Skeletal muscle tissue (tissue), 4 donors: Measurements from ENCODE around the gene PPM1K. TPM values are rescaled to one million over a fixed set of nuclear protein-coding genes. Genes with fewer than 3 reads are reported as not detected.

ENCODE experiments used
- H3K27ac ChIP-seq: one replicate; pipeline ENCODE4 v1.7.0; 2013; ENCODE audit warnings: mild to moderate bottlenecking, low read depth, low read length, inconsistent platforms
- H3K27me3 ChIP-seq, 3 donors: one replicate each; pipeline ENCODE4 v1.7.0; 2013; ENCODE audit warnings: low read length in 3 of 3; ENCODE audit not compliant: control insufficient read depth in 3 of 3, insufficient read depth in 3 of 3
- H3K36me3 ChIP-seq, 3 donors: one replicate each; pipeline ENCODE4 v1.7.0; 2013; ENCODE audit warnings: low read length in 3 of 3; ENCODE audit not compliant: control insufficient read depth in 3 of 3, insufficient read depth in 3 of 3
- H3K4me1 ChIP-seq, 3 donors: one replicate each; pipeline ENCODE4 v1.7.0; 2013; ENCODE audit warnings: low read length in 3 of 3, mild to moderate bottlenecking in 3 of 3; ENCODE audit not compliant: control insufficient read depth in 3 of 3, insufficient read depth in 3 of 3
- H3K4me3 ChIP-seq, 3 donors: one replicate each; pipeline ENCODE4 v1.7.0; 2013; ENCODE audit warnings: low read length in 3 of 3
- H3K9ac ChIP-seq, 3 donors: one replicate each; pipeline ENCODE4 v1.7.0; 2013; ENCODE audit warnings: low read length in 3 of 3, mild to moderate bottlenecking in 3 of 3, moderate library complexity in 2 of 3, low read depth in 1 of 3
- H3K9me3 ChIP-seq, 3 donors: one replicate each; pipeline ENCODE4 v1.7.0; 2013; ENCODE audit warnings: low read length in 3 of 3; ENCODE audit not compliant: control insufficient read depth in 3 of 3
- total RNA-seq: library from RNA; depleted of rRNA; stranded (reverse); fragments of >200 nt; gene quantifications from one replicate; pipeline ENCODE4 v1.2.3, GENCODE V29; 2014
- donor health status: Osteomylitis.

The PPM1K gene
- total RNA-seq, 1 donor from 2014 or later: 22.4 TPM

GRCh38 chr4:88246600-88246999, 37.8 kb downstream of the PPM1K start:
- H3K9me3 ChIP-seq: no peaks in the 10 kb centered on the region
- H3K36me3 ChIP-seq: no peaks in the 10 kb centered on the region
- H3K9ac ChIP-seq: no peak overlapping the region
- peaks cover 14 to 20% (median 20%) of the 10 kb centered on the region in 3 donors for H3K4me1 ChIP-seq
- H3K4me3 ChIP-seq: no peak overlapping the region
- no peaks in the 10 kb centered on the region for H3K27me3 ChIP-seq
- no peak overlapping the region for H3K27ac ChIP-seq

DNA sequence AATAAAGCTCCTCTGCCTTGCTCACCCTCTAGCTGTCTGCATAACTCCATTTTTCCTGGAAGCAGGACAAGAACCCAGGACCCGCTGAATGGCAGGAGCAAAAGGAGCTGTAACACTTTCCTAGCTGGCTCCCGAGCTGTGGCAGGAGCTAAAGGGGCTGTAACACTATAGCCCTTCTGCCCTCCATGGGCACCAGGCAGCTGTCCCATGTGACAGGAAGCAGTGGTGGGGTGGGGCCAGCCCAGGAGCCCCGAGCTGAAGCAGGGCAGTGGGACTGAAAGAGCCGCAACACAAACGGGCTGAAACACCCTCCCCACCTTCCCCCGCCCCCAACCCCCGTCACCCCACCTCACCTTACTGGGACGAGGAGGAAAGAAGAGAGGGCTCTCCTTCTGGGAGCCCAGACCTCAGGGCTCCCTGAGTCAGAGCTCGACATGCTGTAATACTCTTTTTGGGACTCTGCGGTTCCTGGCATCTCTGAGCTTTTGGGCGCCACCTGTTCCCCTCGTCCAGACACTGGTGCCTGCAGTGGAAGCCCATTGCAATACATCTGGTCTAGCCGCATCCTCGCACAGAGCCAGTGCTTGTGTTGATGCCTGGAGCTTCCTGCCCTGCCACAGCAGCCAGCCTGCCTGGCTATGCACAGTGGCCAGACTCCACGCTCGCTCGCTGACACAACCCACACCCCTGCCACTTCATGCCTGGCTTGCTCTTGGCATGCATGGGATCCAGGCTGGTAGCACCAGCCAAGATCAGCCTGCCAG, 39.4 kb downstream of the PPM1K start:
- Histone ChIP-seq H3K9me3 (no peaks in the 10 kb centered on the region), H3K27me3 (no peaks in the 10 kb centered on the region), H3K36me3 (no peaks in the 10 kb centered on the region), H3K27ac (peak overlapping the region; percentile 89), H3K4me3 (peak overlapping the region; percentile 65 to 74 (median 67)), H3K4me1 (peaks cover 20 to 26% (median 21%) of the 10 kb centered on the region in 3 donors), H3K9ac (peak overlapping the region; percentile 66 to 83 (median 79))

- Histone ChIP-seq H3K36me3 (no peaks in the 10 kb centered on the region), H3K4me1 (peaks cover 20 to 29% (median 21%) of the 10 kb centered on the region in 3 donors), H3K4me3 (no peak overlapping the region), H3K9me3 (no peaks in the 10 kb centered on the region), H3K9ac (no peak overlapping the region), H3K27me3 (no peaks in the 10 kb centered on the region), H3K27ac (peak overlapping the region; percentile 89)
Observed at GRCh38 chr4:88244056-88244455, 40.3 kb downstream of the PPM1K start.

DNA sequence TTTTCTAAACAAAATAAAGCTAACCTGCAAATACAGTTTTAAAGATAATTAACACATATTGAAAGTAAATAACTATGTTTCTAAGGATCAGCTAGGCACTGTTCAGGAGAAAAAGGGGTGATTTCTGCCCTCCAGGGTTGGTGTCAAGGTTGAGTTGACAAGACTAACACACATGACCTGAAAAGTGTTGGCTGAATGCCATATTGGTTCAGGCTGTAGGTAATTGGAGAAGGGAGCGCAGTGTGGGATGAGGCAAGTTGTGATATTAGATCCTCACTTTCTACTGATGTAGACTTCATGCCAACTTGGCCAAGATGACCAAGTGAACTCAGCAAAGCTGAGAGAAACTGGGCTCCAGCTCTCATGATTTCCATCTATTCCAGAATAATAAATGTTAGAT, 42.2 kb downstream of the PPM1K start:
- H3K4me1 ChIP-seq: peaks cover 20 to 29% (median 21%) of the 10 kb centered on the region in 3 donors
- H3K9me3 ChIP-seq: no peaks in the 10 kb centered on the region
- H3K4me3 ChIP-seq: no peak overlapping the region
- no peak overlapping the region for H3K9ac ChIP-seq
- H3K27ac ChIP-seq: peak overlapping the region; percentile 31
- H3K27me3 ChIP-seq: no peaks in the 10 kb centered on the region
- H3K36me3 ChIP-seq: no peaks in the 10 kb centered on the region

DNA sequence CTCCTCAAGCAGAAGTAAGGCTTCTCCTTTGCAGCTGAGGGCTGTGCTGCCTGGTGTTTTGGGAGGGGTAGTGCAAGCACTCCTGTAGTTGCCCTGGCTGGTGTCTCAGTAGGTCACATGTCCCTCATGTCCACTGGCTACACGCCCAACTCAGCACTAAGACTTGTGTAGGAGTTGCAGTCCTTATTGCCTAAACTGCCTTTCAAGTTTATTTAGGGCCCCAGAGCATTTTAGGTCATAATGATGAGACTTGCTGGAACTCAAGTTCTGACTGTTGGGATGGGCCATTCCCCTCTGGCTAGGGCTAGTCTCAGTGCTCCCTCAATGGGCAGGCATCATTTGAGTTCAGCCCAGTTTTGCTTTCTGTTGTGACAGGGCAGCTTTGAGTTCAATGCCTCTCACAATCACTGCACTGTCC, 44.1 kb downstream of the PPM1K start:
- no peaks in the 10 kb centered on the region for H3K9me3 ChIP-seq
- H3K9ac ChIP-seq: peak overlapping the region in 1 of 3 donors; percentile 40
- peaks cover 16 to 26% (median 18%) of the 10 kb centered on the region in 3 donors for H3K4me1 ChIP-seq
- H3K27me3 ChIP-seq: no peaks in the 10 kb centered on the region
- H3K36me3 ChIP-seq: no peaks in the 10 kb centered on the region
- H3K27ac ChIP-seq: no peak overlapping the region
- H3K4me3 ChIP-seq: no peak overlapping the region

GRCh38 chr4:88230969-88231771, 53.2 kb downstream of the PPM1K start:
- Histone ChIP-seq H3K9me3 (no peaks in the 10 kb centered on the region), H3K9ac (peak overlapping the region in 2 of 3 donors; percentile 61 to 69), H3K27ac (peak overlapping the region; percentile 34), H3K4me3 (peak overlapping the region; percentile 37 to 65 (median 38)), H3K27me3 (no peaks in the 10 kb centered on the region), H3K36me3 (no peaks in the 10 kb centered on the region), H3K4me1 (no peaks in the 10 kb centered on the region)

GRCh38 chr4:88230461-88230891, 53.9 kb downstream of the PPM1K start:
- H3K9me3 ChIP-seq: no peaks in the 10 kb centered on the region
- H3K4me1 ChIP-seq: no peaks in the 10 kb centered on the region
- no peaks in the 10 kb centered on the region for H3K36me3 ChIP-seq
- no peak overlapping the region for H3K9ac ChIP-seq
- no peak overlapping the region for H3K4me3 ChIP-seq
- H3K27me3 ChIP-seq: no peaks in the 10 kb centered on the region
- no peak overlapping the region for H3K27ac ChIP-seq

DNA sequence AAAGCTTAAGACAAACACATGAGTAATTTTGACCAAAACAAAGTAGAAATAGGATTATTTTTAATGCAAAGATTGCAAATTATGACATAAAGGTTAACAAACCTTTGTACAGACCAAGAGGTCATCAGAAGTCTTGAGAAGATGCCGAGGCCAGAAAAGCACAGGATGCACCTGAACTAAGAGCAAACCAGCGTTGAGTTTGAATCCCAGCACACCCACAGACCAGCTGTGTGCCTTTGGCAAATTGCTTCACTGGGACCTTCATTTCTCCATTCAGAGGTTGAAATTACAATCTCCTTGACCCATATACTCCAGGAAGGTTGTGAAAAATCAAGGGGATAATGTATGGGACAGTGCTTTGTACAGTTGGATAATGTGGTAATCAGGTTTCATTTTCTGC, 56.6 kb downstream of the PPM1K start:
- no peak overlapping the region for H3K4me3 ChIP-seq
- H3K9ac ChIP-seq: no peak overlapping the region
- H3K27me3 ChIP-seq: no peaks in the 10 kb centered on the region
- H3K27ac ChIP-seq: no peak overlapping the region
- no peaks in the 10 kb centered on the region for H3K9me3 ChIP-seq
- no peaks in the 10 kb centered on the region for H3K4me1 ChIP-seq
- H3K36me3 ChIP-seq: no peaks in the 10 kb centered on the region

DNA sequence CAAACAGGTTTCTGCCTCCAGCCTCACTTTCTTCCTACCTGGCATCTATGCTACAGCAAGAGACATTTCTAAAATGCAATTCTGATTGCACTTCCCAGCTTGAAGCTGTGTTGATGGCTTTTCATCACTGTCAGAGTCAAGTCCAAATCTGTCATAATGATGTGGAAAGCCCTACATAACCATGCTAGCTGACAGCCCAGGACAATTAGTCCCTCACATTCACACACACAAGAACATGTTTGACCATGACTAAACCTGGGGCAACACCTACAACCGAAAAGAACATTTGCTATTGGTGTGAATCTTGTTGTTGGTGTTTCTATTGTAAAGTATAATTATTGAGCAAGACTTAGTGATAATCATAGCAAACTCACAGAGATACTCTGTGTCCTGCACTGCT, 58.2 kb downstream of the PPM1K start:
- Histone ChIP-seq H3K4me1 (no peaks in the 10 kb centered on the region), H3K27me3 (no peaks in the 10 kb centered on the region), H3K27ac (no peak overlapping the region), H3K9me3 (no peaks in the 10 kb centered on the region), H3K36me3 (no peaks in the 10 kb centered on the region), H3K9ac (no peak overlapping the region), H3K4me3 (no peak overlapping the region)
